ENCODE measurements around the gene RUFY1. TPM values are rescaled to one million over a fixed set of nuclear protein-coding genes. Genes with fewer than 3 reads are reported as not detected.

The RUFY1 gene
- total RNA-seq, 1 donor from 2014 or later, result 62.9 TPM

Other genes with a start within 250 kb of the RUFY1 start
- gene ADAMTS2, start 205.1 kb upstream of the RUFY1 start, total RNA-seq, result 0.22 and 0.40 TPM in 2 replicates
- gene HNRNPH1, start 73.1 kb downstream of the RUFY1 start, total RNA-seq, result 458 and 725 TPM in 2 replicates
- gene CBY3, start 130.5 kb downstream of the RUFY1 start, total RNA-seq, result 0.22 TPM in 1 of 2 replicates, not detected in the other
- gene CANX, start 148.4 kb downstream of the RUFY1 start, total RNA-seq, result 467 and 543 TPM in 2 replicates
- gene MAML1, start 182.3 kb downstream of the RUFY1 start, total RNA-seq, result 5.4 and 6.9 TPM in 2 replicates
- gene LTC4S, start 243.4 kb downstream of the RUFY1 start, total RNA-seq, result 0.44 and 0.79 TPM in 2 replicates

All from lung microvascular endothelial cell (primary cell).